Right atrium auricular region (tissue), 2 donors: ENCODE results near the gene TTI1. TPM values are rescaled to one million over a fixed set of nuclear protein-coding genes. Genes with fewer than 3 reads are reported as not detected.
A peak's percentile ranks its signal among the peaks of the same experiment; 100 is the strongest.

Experiments used
- DNase-seq: peaks from one replicate; pipeline ENCODE4 v3.0.0-alpha.2; 2019; ENCODE audit warnings: low spot score
- H3K27ac ChIP-seq, 2 donors: fragments of 200-600 bp; sonication (generic); 1 replicate in 1 of 2; 2 replicates in 1 of 2; pipeline ENCODE4 v1.5.1; 2016 to 2019
- H3K27me3 ChIP-seq, 2 donors: fragments of 200-600 bp; sonication (generic); one replicate each; pipeline versions ENCODE4 v1.5.1 to v1.6.0; 2017 to 2019
- H3K36me3 ChIP-seq: fragments of 200-600 bp; sonication (generic); one replicate; pipeline ENCODE4 v1.5.1; 2016
- H3K4me1 ChIP-seq, 2 donors: fragments of 200-600 bp; sonication (generic); one replicate each; pipeline versions ENCODE4 v1.5.1 to v1.6.0; 2017 to 2019
- H3K4me3 ChIP-seq, 2 donors: fragments of 200-600 bp; sonication (generic); 1 replicate in 1 of 2; 2 replicates in 1 of 2; pipeline ENCODE4 v1.5.1; 2017 to 2019; ENCODE audit warnings: mild to moderate bottlenecking in 1 of 2, moderate library complexity in 1 of 2
- H3K9me3 ChIP-seq, 2 donors: fragments of 200-600 bp; sonication (generic); one replicate each; pipeline ENCODE4 v1.5.1; 2019
- CTCF ChIP-seq, 2 donors: fragments of 200-600 bp; sonication (generic); IDR thresholded peaks; one replicate each; pipeline ENCODE4 v1.5.1; 2019; ENCODE audit warnings: antibody characterized with exemption in 2 of 2
- total RNA-seq, 2 donors: library from RNA; depleted of rRNA; stranded (reverse); fragments of >200 nt; gene quantifications; one replicate each; pipeline ENCODE4 v1.1.0, GENCODE V29; 2016

Gene TTI1
- total RNA-seq, 2 donors from 2014 or later, result 10.8 to 11.5 TPM

- no peaks in the 10 kb centered on the region for H3K9me3 ChIP-seq
- no peak overlapping the region for H3K27ac ChIP-seq
- no peak overlapping the region for H3K4me3 ChIP-seq
- H3K27me3 ChIP-seq, result no peaks in the 10 kb centered on the region
- peaks cover 0 to 11% of the 10 kb centered on the region in 2 donors for H3K4me1 ChIP-seq
- no peaks in the 10 kb centered on the region for H3K36me3 ChIP-seq
- DNase-seq, result peak; percentile 36
- TF ChIP-seq CTCF (IDR thresholded peaks at IDR 0.05), result no peak
Measured at GRCh38 chr20:37979021-37979985, 54.0 kb downstream of the TTI1 start.

GRCh38 chr20:37977786-37978185 lies 55.5 kb downstream of the TTI1 start:
- peak; percentile 16 for DNase-seq
- no peaks in the 10 kb centered on the region for H3K9me3 ChIP-seq
- no peak overlapping the region for H3K27ac ChIP-seq
- no peak for TF ChIP-seq CTCF (IDR thresholded peaks at IDR 0.05)
- no peaks in the 10 kb centered on the region for H3K27me3 ChIP-seq
- H3K36me3 ChIP-seq, result no peaks in the 10 kb centered on the region
- no peak overlapping the region for H3K4me3 ChIP-seq
- H3K4me1 ChIP-seq, result no peaks in the 10 kb centered on the region

GRCh38 chr20:37977338-37977737 lies 55.9 kb downstream of the TTI1 start:
- H3K9me3 ChIP-seq, result no peaks in the 10 kb centered on the region

GRCh38 chr20:37976887-37977286 lies 56.4 kb downstream of the TTI1 start:
- no peaks in the 10 kb centered on the region for H3K36me3 ChIP-seq
- no peak for TF ChIP-seq CTCF (IDR thresholded peaks at IDR 0.05)
- H3K9me3 ChIP-seq, result no peaks in the 10 kb centered on the region
- H3K27ac ChIP-seq, result no peak overlapping the region
- no peak overlapping the region for H3K4me3 ChIP-seq
- no peaks in the 10 kb centered on the region for H3K4me1 ChIP-seq
- no peak for DNase-seq
- H3K27me3 ChIP-seq, result no peaks in the 10 kb centered on the region

More at GRCh38 chr20:37977338-37977737, 55.9 kb downstream of the TTI1 start:
- Histone ChIP-seq H3K4me1 (no peaks in the 10 kb centered on the region), H3K27ac (no peak overlapping the region), H3K4me3 (no peak overlapping the region), H3K36me3 (no peaks in the 10 kb centered on the region), H3K27me3 (no peaks in the 10 kb centered on the region)
- DNase-seq, result no peak
- TF ChIP-seq CTCF (IDR thresholded peaks at IDR 0.05), result no peak

GRCh38 chr20:37973059-37973910 lies 60.0 kb downstream of the TTI1 start:
- H3K36me3 ChIP-seq, result no peaks in the 10 kb centered on the region
- no peaks in the 10 kb centered on the region for H3K27me3 ChIP-seq
- H3K27ac ChIP-seq, result no peak overlapping the region
- no peak for DNase-seq
- H3K9me3 ChIP-seq, result no peaks in the 10 kb centered on the region
- H3K4me3 ChIP-seq, result no peak overlapping the region
- TF ChIP-seq CTCF (IDR thresholded peaks at IDR 0.05), result no peak
- H3K4me1 ChIP-seq, result no peaks in the 10 kb centered on the region
